RPMI8226 (cell line): ENCODE measurements around the gene QSER1.
"Not testable (repeated sequence)": the region's sequence is repeated elsewhere in the genome, so short reads cannot be mapped to it uniquely, and the experiment has no call there.

Experiments used
- DNase-seq: peaks from one replicate; pipeline ENCODE4 v3.0.0-alpha.2; 2015

The QSER1 gene

GRCh38 chr11:32892355-32893092 is at the start of gene QSER1:
Gene QSER1 (plus strand): TSS chr11:32892811. CDS start chr11:32893126, 315 bp downstream.
- DNase-seq: peak; percentile 68

GRCh38 chr11:32843544-32843943 is 49.1 kb upstream of the QSER1 start:
- no peak for DNase-seq

GRCh38 chr11:32847511-32847910 is 45.1 kb upstream of the QSER1 start:
- DNase-seq: peak; percentile 4

GRCh38 chr11:32849761-32850160 is 42.9 kb upstream of the QSER1 start:
- DNase-seq: no peak

- no peak for DNase-seq
Measured at GRCh38 chr11:32851251-32851650, 41.4 kb upstream of the QSER1 start.

GRCh38 chr11:32852207-32852606 is 40.4 kb upstream of the QSER1 start:
- peak; percentile 40 for DNase-seq

- DNase-seq: no peak
Measured at GRCh38 chr11:32855601-32856000, 37.0 kb upstream of the QSER1 start.

- no peak for DNase-seq
Measured at GRCh38 chr11:32858731-32859130, 33.9 kb upstream of the QSER1 start.

- DNase-seq: no peak
Measured at GRCh38 chr11:32861850-32862577, 30.6 kb upstream of the QSER1 start.

- DNase-seq: no peak
Measured at GRCh38 chr11:32864555-32864954, 28.1 kb upstream of the QSER1 start.

GRCh38 chr11:32868752-32869151 is 23.9 kb upstream of the QSER1 start:
- DNase-seq: not testable (repeated sequence)

- DNase-seq: peak; percentile 23
Measured at GRCh38 chr11:32870676-32871075, 21.9 kb upstream of the QSER1 start.

GRCh38 chr11:32874132-32874531 is 18.5 kb upstream of the QSER1 start:
- DNase-seq: no peak

- no peak for DNase-seq
Measured at GRCh38 chr11:32881286-32881685, 11.3 kb upstream of the QSER1 start.

GRCh38 chr11:32883421-32883820 is 9.2 kb upstream of the QSER1 start:
- DNase-seq: no peak

- no peak for DNase-seq
Measured at GRCh38 chr11:32884023-32884422, 8.6 kb upstream of the QSER1 start.

GRCh38 chr11:32884770-32885384 is 7.7 kb upstream of the QSER1 start:
- peak; percentile 23 for DNase-seq

- DNase-seq: no peak
Measured at GRCh38 chr11:32885556-32885955, 7.1 kb upstream of the QSER1 start.

GRCh38 chr11:32886180-32886579 is 6.4 kb upstream of the QSER1 start:
- no peak for DNase-seq

- not testable (repeated sequence) for DNase-seq
Measured at GRCh38 chr11:32887707-32888383, 4.8 kb upstream of the QSER1 start.

- DNase-seq: not testable (repeated sequence)
Measured at GRCh38 chr11:32888384-32888710, 4.3 kb upstream of the QSER1 start.

GRCh38 chr11:32888805-32889204 is 3.8 kb upstream of the QSER1 start:
- no peak for DNase-seq

- no peak for DNase-seq
Measured at GRCh38 chr11:32890843-32891656, 1.6 kb upstream of the QSER1 start.
